DMS79 (cell line): Measurements from ENCODE around the gene RAD9A.

Experiments
- DNase-seq: peaks from one replicate; lab custom pipeline; 2025; lab: John Stamatoyannopoulos, UW

RAD9A gene

GRCh38 chr11:67441098-67441563, 49.3 kb downstream of the RAD9A start:
- DNase-seq: no peak

GRCh38 chr11:67441731-67442351, 50.1 kb downstream of the RAD9A start:
- DNase-seq: no peak

DNA sequence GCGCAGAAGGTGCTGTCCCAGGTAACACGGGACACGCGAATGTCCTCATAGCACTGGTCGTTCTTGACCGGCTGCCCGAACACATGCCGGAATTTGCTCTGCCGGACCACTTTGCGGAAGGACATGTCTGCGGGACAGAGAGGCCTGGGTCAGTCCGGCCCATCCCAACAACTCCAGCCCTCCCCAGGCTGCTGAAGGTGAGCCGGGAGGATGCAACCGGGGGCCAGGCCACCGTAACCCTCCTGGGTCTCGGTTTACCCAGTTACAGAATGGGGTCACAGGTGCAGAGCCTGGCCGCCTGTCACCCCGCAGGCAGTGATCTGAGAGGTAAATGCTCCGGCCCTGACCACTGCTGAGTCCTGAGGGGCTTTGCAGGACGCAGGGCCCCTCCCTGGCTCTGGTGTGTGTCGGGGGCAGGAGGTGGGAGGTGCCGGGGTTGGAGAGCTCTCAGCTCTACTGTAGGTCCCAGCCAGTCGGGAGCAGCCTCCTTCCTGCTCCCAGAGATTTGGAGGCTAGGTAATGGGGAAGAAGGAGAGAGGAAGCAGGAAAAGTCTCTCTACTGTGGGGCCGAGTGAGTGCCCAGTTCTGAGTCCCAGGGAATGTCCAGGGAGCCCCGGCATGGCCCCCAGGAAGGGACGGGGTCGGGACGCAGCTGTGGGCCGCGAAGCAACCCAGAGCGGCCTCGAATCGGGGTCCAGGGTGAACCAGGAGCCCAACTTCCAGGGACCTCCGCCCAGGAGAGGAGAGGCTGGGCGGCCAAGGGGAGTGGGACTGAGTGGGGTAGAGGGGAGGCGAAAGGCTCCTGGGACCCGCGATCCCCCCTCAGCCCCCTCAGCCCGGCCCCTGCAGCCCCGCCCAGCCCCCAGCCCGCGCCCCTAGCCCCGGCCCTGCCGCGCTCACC, 51.0 kb downstream of the RAD9A start:
- DNase-seq: no peak

DNA sequence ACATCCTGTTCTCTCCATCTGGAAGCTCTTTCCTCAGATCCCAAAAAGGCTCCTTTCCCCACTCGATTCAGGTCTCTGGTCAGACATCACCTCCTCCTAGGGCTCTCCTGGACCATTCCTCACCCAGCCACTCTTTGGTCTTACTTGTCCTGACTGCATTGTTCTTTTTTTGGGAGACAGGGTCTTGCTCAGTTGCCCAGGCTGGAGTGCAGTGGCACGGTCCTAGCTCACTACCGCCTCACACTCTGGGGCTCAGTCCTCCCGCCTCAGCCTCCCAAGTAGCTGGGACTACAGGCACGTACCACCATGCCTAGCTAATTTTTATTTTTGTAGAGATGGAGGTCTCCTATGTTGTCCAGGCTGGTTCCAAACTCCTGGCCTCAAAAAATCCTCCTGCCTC, 53.7 kb downstream of the RAD9A start:
- no peak for DNase-seq
